GM18499 (cell line): Measurements from ENCODE around the gene SFR1.

Experiments used
- ATAC-seq: cut with Tn5 transposase; IDR thresholded peaks from one replicate; pipeline ENCODE4 v1.9.1; 2021; ENCODE audit warnings: moderate number of reproducible peaks; ENCODE audit not compliant: insufficient read depth, unreplicated experiment

The SFR1 gene

DNA sequence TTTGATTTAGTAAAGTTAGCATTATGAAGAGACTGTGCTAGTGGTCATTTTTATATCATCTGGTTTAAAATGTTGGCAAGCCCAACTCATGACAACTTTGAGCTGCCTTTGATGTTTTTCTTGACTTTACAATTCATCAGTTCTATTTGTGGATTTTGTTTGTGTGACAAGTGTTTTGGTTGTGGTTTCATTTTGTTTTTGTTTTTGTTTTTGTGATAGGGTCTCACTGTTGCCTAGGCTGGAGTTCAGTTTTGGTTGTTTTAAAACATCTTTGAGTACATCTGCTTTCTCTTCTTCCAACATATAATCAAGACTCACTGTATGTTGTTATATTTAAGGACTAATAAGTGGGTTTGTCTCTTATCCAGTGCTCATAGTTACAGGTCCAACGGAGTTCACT lies 17.6 kb upstream of the SFR1 start:
- ATAC-seq: no peak

DNA sequence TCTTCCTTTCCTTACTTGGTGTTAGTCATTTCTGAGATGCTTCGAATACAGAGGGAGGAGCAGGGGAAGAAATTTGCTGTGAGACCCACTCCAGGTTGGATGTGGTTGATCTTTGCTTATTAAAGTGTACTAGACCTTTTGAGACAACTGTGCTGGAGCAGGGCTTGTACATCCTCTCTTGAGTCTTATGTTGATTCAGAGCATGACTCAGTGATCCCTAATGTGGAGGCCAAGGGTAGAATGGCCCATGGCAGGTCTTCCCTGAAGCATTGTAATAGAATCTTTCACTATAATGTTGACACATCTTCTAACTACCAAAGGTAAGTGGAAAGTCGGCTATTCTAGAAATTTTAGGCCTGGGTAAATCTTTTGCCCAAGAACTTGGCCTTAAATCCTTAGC lies 17.0 kb upstream of the SFR1 start:
- no peak for ATAC-seq

DNA sequence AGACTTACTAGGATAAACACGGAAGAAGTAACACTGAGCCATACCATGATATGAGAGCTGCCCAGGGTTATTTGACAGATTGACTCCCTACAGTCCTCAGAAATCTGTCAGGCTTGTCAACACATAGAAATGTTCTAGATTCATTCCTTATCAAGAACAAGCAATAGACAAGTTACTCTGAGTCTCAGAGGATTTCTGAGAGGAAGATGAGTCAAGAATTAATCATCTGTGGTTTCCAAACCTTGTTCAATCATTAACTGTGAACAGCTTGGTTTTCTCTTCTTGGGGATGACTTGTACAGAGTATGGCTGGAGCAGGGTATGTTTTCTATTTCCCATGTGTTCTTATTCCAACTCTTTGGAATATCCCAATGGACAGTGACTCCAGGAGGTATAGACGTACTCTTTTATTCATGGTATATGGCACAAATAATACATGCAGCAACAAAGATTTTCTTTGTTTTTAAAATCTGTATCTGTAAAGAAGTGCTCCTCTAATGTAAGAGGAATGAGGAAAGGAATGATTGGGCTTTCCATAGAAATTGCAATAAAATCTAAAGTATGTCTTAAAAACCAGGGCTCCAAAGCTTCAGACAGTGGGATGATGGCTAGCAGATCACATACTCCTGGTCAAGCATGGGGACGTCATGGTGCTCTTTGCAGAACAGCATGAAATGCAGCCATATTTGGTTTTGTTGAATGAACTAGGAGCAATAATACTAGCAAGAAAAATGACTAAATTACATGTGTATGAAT lies 11.9 kb upstream of the SFR1 start:
- ATAC-seq: no peak

DNA sequence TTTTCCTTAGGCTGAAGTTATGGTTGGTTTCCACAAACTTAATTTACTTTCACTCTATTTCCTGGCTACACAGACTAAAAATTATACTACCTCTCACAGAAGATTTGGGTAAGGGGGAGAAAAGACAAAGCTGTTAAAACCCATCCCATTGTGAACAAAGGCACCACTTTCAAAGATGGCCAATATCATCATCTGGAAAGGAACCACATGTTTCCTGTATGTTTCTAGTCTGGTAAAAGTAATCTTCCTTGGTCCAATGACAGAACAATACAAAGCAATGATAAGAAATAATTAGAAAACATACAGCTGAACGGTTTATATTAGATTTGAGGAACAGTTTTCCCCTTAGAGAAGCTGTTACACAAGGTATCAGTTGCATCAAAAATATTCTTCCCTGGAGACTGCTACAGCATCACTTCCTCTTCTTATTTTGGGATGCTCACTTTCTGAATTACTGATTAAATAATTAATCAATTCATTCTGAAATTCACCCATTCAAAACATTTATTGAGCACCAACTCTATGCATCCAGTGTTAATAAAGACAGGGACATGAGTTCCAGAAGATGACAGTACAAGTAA lies 8.5 kb upstream of the SFR1 start:
- ATAC-seq: no peak

DNA sequence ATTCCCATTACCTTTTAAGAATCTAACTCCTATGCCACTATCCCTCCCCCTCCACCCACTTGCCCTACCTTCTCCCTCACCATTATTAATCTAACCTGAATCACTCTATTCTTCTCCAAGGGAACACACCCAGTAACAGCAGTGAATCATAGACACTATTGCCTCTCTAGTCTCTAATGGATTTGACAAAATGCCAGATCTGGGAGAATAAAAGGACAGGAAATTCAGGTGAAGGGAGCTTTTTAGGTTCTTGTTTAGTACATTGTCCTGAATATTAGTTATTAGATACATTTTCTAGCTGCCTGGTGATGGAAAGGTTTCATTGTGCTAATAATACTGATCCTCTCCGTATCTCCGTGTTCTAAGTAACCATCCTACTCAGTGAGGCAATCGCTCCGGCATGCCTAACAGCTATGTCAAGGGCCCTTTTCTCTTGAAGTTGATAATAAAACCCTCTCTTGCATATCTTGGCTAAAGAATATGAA lies 4.1 kb upstream of the SFR1 start:
- ATAC-seq: no peak

DNA sequence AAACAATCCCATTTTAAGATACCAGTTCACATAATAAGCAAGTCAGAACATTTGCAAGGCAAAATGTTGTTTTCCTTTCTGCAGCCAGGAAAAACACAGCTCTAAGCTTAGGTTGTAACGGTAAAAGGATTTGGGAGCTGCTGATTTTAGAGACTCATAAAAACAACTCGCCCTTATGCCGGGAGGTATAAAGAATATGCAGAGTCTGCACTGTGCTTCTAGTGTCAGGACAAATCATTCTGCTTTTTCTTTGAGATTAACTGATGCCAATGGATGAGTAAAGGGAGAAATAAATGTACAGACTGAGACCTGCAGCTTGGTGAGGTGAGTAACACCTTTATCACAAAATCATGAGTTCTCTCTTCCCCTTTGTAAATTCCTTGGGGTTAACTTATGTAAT lies 2.0 kb upstream of the SFR1 start:
- ATAC-seq: no peak

DNA sequence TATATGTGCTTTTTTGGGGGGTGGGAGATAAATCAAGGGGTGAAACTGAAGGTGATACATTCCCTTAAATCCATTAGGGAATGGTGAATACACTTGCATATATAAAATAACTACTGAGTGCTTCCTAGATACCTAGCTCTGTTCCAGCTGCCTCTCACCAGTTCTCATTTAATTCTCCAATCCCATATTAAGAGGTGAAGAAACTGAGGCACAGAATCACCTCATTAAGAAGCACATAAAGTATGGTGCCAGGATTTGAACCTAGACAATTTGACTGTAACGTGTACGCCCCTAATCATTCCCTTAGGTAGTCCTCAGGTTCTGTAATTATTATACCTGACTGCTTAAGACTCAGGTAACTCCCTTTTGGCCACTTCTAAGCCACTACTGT lies 1.5 kb upstream of the SFR1 start:
- ATAC-seq: no peak

DNA sequence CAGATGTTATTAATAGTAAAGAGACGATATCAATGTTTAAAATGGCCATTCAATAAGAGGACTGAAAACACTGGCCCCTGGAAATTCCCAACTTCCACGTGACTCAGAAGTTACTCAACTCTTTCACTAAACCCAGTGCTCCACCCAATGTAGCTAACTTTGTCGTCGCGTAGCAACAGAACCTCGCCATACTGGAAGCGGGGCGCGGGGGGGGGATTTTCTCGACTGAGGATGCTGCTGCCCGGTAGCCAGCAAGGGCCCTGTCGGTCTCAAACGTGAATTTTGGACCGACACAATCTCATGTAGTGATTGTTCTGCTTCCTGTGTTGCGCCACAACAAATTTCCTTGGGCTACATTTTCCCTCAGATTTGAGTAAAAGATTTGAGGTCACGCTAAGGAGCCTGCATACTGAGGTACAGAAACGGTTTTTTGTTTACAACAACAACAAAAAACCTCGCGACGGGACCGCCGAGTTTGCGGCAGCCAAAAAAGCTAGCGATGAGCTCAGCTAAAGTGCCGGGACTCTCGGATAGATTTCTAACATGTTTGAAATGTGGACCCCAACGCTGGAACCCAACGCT lies 977 bp upstream of the SFR1 start:
- ATAC-seq: peak; percentile 29

DNA sequence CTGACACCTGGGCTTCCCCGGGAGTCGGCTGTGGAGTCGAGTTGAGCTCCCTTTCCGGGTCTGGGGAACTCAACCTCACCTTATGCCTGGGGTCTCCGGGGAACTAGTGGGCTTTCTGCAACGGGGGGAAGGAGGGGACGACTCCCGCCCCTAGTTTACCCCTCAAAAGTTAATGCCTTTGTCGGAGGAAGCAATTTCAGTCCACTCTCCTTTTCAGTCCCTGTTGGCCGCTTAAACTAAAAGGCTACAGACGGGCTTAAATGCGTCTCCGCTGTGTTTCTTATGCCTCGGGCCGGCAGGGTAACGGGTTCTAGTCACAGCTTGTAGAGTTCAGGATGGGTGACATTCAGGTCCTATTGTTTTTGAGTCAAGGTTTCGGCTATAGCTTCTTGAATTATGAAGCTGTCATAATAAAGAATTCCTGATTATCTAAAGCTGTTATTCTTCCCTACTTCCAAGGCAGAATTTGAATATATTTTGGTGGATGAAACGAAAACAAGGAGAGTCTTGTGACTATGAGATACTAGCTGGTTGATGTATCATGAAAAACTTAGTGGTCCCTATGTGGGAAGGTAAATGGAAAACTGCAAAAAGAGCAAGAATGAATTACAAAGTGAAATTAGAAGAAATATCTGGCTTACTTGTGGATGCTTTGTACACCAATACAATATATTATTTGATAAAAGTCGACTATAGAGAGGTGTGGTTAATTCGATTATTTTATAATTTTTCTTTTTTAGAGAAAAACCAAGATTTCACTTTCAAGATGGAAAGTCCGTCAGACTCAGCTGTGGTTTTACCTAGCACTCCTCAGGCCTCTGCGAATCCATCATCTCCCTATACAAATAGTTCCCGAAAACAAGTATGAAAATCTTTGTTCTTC lies 495 bp downstream of the SFR1 start:
- ATAC-seq: no peak

DNA sequence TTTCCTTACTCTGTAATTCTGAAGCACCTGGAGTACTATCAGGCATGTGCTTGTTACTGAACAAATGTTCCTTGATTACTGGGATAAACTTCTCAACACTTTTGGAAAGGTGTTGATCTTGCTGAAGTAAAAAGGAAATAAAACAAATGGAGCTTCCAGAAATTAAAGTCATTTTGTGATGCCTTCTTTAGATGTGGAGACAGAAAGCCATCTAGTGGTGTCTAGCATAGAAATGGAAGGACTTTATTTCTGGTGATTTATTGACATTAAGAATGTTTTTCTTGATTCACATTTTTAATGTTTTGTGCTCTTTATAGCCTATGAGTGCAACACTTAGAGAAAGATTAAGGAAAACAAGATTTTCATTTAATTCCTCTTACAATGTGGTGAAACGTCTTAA lies 1.4 kb downstream of the SFR1 start:
- no peak for ATAC-seq

DNA sequence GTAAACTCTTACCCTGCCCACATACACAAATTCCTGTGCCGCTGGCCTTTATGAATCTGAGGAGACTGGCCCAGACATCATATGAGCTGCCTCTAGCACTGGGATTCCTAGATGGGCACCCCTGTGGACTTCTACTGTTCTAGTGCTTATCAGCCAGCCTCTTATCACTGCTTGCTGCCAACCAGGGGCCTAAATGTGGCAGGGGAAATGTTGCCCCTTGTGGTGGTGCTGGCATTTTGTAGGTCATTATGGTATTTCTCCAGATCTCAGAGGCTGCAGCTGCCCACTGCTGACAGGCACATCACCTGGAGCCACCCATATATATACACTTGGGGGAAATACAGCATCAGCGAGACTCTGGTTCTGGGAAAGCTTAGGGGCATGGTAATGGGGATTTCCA lies 5.4 kb downstream of the SFR1 start:
- ATAC-seq: no peak

DNA sequence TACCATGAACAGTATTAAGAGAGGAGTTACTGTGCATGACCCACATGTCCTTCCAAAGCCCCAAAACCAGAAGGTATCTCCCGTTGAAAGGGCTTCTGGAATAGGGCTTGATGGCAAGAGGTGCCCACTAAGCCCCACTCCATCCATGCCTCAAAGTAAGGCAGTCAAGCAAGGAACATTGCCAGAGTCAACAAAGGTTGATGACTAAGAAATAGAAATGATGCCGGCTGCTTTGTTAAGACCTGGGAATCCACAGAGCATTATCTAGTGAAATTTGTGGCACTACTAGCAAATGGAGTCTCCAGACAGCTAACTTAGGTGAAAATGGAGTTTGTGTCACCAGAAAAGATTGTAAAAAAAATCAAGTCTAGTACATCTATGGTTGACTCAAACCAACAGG lies 6.2 kb downstream of the SFR1 start:
- ATAC-seq: no peak

DNA sequence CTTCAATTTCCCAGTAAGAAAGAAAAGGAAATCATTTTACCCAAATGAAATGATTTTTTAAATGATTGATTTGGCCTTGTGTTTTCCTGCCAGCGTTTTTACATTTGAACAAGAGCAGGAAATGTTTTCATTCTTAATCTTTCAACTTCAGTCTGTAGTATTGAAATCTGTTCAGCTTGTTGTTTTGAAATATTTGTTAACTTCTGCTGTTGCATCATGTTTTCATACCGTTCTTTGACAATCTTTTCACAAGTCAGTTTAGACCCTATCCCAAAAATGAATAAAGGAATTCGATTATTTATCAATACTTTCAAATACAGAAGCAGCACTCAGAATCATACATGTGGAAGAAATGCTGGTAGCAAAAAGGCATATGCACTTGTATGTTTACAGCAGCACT lies 8.1 kb downstream of the SFR1 start:
- no peak for ATAC-seq

DNA sequence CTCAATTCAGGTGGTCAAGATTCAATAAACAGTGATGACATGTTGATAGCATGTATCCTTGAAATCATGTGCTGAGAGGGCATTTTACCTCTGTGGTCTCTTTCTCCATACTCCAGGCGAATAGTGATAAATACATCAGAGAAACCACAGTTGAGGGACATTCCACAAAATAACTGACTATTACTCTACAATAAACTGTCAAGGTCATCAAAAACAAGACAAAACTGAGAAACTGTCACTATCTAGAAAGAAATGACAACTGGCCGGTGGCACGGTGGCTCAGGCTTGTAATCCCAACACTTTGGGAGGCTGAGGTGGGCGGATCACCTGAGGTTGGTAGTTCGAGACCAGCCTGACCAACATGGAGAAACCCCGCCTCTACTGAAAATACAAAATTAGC lies 16.2 kb downstream of the SFR1 start:
- ATAC-seq: no peak

DNA sequence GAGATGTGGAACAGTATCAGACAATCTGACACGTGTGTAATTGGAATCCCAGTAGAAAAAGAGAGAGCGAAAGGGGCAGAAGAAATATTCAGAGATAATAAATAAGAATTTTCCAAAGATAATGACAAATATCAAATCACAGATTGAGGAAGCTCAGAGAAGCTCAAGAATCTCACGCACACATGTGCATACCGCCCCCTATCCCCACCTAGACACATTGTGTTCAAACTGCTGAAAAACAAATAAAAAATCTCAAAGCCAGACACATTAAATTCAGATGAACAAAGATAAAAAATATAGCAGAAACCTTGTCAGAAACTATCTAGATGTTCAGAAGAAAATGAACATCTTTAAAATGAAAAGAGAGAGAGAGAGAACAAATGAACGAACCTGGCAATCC lies 17.2 kb downstream of the SFR1 start:
- ATAC-seq: no peak

DNA sequence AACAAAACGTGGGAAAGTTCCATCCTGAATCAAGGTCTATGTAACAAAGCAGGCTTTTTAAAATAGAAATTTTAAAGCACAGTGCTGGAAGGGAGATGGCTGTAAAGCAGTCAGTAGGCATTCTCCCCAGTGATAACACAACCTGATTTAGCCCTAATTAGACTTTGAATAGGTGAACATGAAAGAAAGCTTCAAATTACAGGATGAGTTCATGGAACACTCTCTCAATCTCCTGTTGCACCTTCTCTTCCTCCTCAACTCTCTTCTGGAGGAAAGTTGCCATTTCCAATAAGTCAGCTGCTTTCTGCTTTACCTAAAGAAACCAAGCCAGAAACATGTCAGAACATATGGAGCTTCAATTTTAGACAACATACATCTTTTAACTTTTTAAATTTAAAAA lies 20.1 kb downstream of the SFR1 start:
- ATAC-seq: no peak

DNA sequence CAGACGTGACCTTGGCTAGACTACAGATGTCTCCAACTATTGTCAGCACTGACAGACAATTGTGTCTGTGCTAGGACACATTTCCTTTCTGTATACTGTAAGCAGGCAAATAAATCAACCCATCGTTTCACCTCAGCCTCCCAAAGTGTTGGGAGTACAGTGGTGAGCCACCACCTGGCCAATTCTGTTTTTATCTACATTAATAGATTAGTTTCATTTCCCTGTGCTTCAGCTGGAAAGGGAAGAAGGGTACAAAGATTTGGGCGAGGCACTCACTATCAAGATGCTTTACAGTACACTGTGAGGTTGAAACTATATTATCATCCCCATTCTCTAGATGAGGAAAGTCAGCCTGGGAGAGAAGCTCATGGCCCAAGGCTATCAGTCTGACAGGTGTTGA lies 21.9 kb downstream of the SFR1 start:
- no peak for ATAC-seq

DNA sequence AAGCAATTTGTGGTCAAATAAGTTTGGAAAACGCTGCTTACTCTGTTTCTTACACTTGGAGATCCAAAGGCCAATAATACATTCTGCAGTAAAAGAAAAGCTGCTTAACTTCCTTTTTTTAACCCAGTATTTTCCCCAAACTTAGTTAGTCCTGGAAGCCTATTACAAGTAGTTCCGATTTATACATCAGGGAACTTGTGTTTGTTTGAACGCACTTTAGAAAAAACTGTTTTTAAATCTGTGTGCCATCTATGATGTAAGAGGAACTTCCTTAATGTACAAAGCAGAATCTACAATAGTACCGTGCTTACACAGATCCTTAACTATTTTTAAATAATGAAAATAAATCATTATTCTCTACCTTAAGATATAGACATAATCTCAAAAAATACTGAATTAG lies 23.0 kb downstream of the SFR1 start:
- no peak for ATAC-seq

DNA sequence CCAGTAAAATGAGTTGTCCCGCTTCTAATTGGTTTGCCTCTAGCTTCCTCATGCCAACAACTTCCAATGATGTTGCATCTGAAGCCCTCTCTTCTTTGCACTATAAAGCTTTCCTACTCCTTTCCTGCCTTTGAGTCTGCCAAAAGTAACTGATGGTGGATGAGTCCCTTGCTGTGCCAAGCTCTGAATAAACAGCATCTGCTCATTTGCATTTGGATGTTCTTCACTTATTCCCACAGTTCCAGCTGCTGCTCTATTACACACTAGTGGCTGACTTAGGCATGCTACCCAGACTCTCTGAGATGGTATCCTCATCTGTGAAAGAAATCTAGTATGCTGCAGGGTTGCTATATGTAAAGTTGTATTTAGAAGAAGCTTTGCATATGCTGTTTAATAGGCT lies 24.9 kb downstream of the SFR1 start:
- ATAC-seq: no peak

DNA sequence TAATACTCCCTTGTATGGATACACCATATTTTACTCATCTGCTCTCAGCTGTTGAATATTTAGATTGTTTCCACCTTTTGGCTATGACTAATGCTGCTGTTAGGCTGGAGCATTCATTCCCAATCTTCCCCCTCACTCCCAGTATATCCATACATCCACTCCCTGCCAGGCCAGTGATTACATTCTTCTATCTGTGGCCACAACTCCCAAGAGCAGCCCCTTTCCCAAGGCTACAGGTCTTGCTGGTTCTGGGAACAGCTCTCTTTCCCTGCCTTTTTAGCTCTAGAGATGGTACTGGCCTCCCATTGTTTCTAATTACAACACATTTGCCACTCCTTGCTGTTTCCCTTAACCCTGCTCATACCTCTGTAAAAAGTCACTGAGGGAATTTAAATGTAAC lies 28.2 kb downstream of the SFR1 start:
- ATAC-seq: no peak

DNA sequence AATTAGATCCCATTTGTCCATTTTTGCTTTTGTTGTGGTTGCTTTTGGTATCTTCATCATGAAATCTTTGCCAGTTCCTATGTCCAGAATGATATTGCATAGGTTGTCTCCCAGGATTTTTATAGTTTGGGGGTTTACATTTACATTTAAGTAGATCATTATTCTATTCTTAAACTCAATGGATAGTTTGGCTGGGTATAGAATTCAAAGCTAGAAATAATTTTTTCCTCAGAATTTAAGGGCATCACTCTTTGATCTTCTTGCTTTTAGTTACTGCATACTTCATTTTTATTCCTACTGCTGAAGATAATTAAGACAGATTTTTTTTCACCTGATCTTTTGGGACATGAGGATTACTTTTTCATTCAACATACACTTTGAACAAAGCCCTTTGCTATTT lies 29.8 kb downstream of the SFR1 start:
- ATAC-seq: no peak
